CD4-positive, alpha-beta T cell treated with Interferon gamma for 1 hour (primary cell): Measurements from ENCODE around the gene LGALS12.

ENCODE experiments used
- DNase-seq: peaks from one replicate; pipeline ENCODE4 v3.0.0-alpha.2; 2020

LGALS12 gene

GRCh38 chr11:63505857-63506528 is at the start of gene LGALS12:
TSS of gene LGALS12 (plus strand) at chr11:63506084. CDS start at chr11:63506459, 375 bp downstream.
- DNase-seq = peak; percentile 10

- no peak for DNase-seq
Observed at GRCh38 chr11:63459586-63459985, 46.3 kb upstream of the LGALS12 start.

GRCh38 chr11:63462137-63462536 is 43.7 kb upstream of the LGALS12 start:
- no peak for DNase-seq

- DNase-seq = no peak
Observed at GRCh38 chr11:63470311-63470710, 35.6 kb upstream of the LGALS12 start.

GRCh38 chr11:63472372-63472771 is 33.5 kb upstream of the LGALS12 start:
- no peak for DNase-seq

GRCh38 chr11:63476618-63477017 is 29.3 kb upstream of the LGALS12 start:
- no peak for DNase-seq

- peak; percentile 50 for DNase-seq
Observed at GRCh38 chr11:63478896-63479295, 27.0 kb upstream of the LGALS12 start.

GRCh38 chr11:63480039-63480438 is 25.8 kb upstream of the LGALS12 start:
- no peak for DNase-seq

- DNase-seq = no peak
Observed at GRCh38 chr11:63485777-63486176, 20.1 kb upstream of the LGALS12 start.

- DNase-seq = no peak
Observed at GRCh38 chr11:63488789-63489188, 17.1 kb upstream of the LGALS12 start.

- no peak for DNase-seq
Observed at GRCh38 chr11:63489879-63490278, 16.0 kb upstream of the LGALS12 start.

GRCh38 chr11:63490551-63491239 is 15.2 kb upstream of the LGALS12 start, which contains the start of gene PLAAT5:
TSS of gene PLAAT5 (minus strand) at chr11:63491167. CDS start at chr11:63491034, 133 bp downstream.
- no peak for DNase-seq

GRCh38 chr11:63491240-63491587 is 14.7 kb upstream of the LGALS12 start:
- no peak for DNase-seq

- no peak for DNase-seq
Observed at GRCh38 chr11:63491636-63492372, 14.1 kb upstream of the LGALS12 start.

- no peak for DNase-seq
Observed at GRCh38 chr11:63492441-63492840, 13.4 kb upstream of the LGALS12 start.

- DNase-seq = no peak
Observed at GRCh38 chr11:63493127-63493526, 12.8 kb upstream of the LGALS12 start.

- no peak for DNase-seq
Observed at GRCh38 chr11:63494975-63495374, 10.9 kb upstream of the LGALS12 start.

- no peak for DNase-seq
Observed at GRCh38 chr11:63499874-63500273, 6.0 kb upstream of the LGALS12 start.

GRCh38 chr11:63501236-63501635 is 4.6 kb upstream of the LGALS12 start:
- no peak for DNase-seq

GRCh38 chr11:63502252-63502820 is 3.5 kb upstream of the LGALS12 start:
- DNase-seq = no peak

GRCh38 chr11:63503492-63503891 is 2.4 kb upstream of the LGALS12 start:
- peak; percentile 36 for DNase-seq

GRCh38 chr11:63504054-63504453 is 1.8 kb upstream of the LGALS12 start:
- no peak for DNase-seq

- DNase-seq = no peak
Observed at GRCh38 chr11:63504933-63505586, 824 bp upstream of the LGALS12 start.
